ENCODE data around the gene EZH1. TPM values are rescaled to one million over a fixed set of nuclear protein-coding genes. Genes with fewer than 3 reads are reported as not detected.
"Not testable (repeated sequence)": the region's sequence is repeated elsewhere in the genome, so short reads cannot be mapped to it uniquely, and the experiment has no call there.

The EZH1 gene
- total and polyA plus RNA-seq, 10 of the 15 experiments (the other 5 are each of a cell fraction or from before 2014, with no cell fraction given): 6.1 to 43.3 (median 16.8) TPM

GRCh38 chr17:42667088-42667951 is 77.5 kb downstream of the EZH1 start:
- DNase-seq (ENCODE audit: low read depth, low spot score) (no peak), ATAC-seq (no peak), FAIRE-seq (no peak)
- H4K20me1 ChIP-seq (ENCODE audit: control insufficient read depth, insufficient read depth): no peaks in the 10 kb centered on the region
- no peaks in the 10 kb centered on the region for H3K27me3 ChIP-seq (replicated peaks in 1 of 2; ENCODE audit: control insufficient read depth in 2 of 2, insufficient read depth in 2 of 2, low read length in 1 of 2)
- H3K9me3 ChIP-seq (replicated peaks; ENCODE audit: control insufficient read depth, insufficient read depth, low read length): no peaks in the 10 kb centered on the region
- H3K79me2 ChIP-seq (ENCODE audit: control insufficient read depth, insufficient read depth, low read length): no peaks in the 10 kb centered on the region
- intact Hi-C loops (cut with micrococcal nuclease; ENCODE audit: unreplicated experiment) (no loop called here), in situ Hi-C loops (cut with MboI) (no loop called here)
- POLR2A ChIA-PET: interaction anchor here (0.5 to 1.2 kb wide), 5 partner anchors 8 to 173 kb away, joined by 3 to 7 read pairs (median 3); partner anchors contain the start of gene TUBG2
- no peak overlapping the region for H3K9ac ChIP-seq (ENCODE audit: control insufficient read depth, insufficient read depth, low read length)
- H3K4me2 ChIP-seq (ENCODE audit: control insufficient read depth, insufficient read depth): no peak overlapping the region
- H3K36me3 ChIP-seq (ENCODE audit: control insufficient read depth in 2 of 2, insufficient read depth in 2 of 2, low read length in 1 of 2): peaks cover 22 to 25% of the 10 kb centered on the region in 2 experiments; a peak in 3 of 4 replicates
- H3K4me1 ChIP-seq (ENCODE audit: control insufficient read depth, insufficient read depth, low read length): peaks cover 3% of the 10 kb centered on the region; the same call in 1 of the 2 replicates
- RAD21 ChIA-PET (ENCODE audit: unreplicated experiment): interaction anchor here (1.0 kb wide), 1 partner anchor 87 kb away, joined by 3 read pairs; no protein-coding TSS in a partner anchor
- whole genome bisulfite sequencing (ENCODE audit: insufficient coverage, insufficient replicate concordance, low lambda C conversion rate, missing lambda C conversion rate): 66% methylated on average over 7 of the region's 7 CpGs
- BruUV-seq (replicated peaks): no TSS peak
- H3K27ac ChIP-seq (ENCODE audit: control insufficient read depth, insufficient read depth): no peak overlapping the region; the same call in 1 of the 2 replicates
- no peak overlapping the region for H3K4me3 ChIP-seq
- CTCF ChIA-PET: interaction anchor here (0.7 kb wide), 1 partner anchor 10 kb away, joined by 3 read pairs; the partner anchor contains the start of gene PLEKHH3
- peak; percentile 13; the same call in 1 of the 2 replicates for TF ChIP-seq POLR2A (IDR thresholded peaks at IDR 0.05; ENCODE audit: low read depth, low read length)
- TF ChIP-seq BCLAF1 (IDR thresholded peaks at IDR 0.05): no peak
- TF ChIP-seq EGR1 (IDR thresholded peaks at IDR 0.05; ENCODE audit: borderline replicate concordance in 1 of 2, low read depth in 2 of 2, low read length in 2 of 2): no peak
- H2AFZ ChIP-seq (ENCODE audit: control insufficient read depth, low read depth, low read length): no peak overlapping the region
- SMC1A ChIA-PET (ENCODE audit: uncharacterized antibody, unreplicated experiment): interaction anchor here (1.3 kb wide), 1 partner anchor 81 kb away, joined by 3 read pairs; no protein-coding TSS in a partner anchor

DNA sequence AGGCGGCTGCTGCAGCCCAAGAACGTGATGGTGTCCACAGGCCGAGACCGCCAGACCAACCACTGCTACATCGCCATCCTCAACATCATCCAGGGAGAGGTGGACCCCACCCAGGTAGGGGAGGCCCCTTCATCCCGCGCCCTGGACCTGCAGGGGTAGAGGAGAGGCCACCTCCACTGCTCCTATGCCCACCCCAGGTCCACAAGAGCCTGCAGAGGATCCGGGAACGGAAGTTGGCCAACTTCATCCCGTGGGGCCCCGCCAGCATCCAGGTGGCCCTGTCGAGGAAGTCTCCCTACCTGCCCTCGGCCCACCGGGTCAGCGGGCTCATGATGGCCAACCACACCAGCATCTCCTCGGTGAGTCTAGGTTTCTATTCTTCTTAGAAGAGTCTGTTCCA is 78.7 kb downstream of the EZH1 start:
- ChIA-PET SMC1A (ENCODE audit: uncharacterized antibody, unreplicated experiment) (interaction anchor here (1.3 kb wide), 1 partner anchor 80 kb away, joined by 3 read pairs; no protein-coding TSS in a partner anchor), POLR2A (interaction anchor here (1.1 to 1.2 kb wide), 3 partner anchors 7 to 88 kb away, joined by 3 to 7 read pairs (median 3); partner anchors contain the start of gene TUBG2)
- H3K4me2 ChIP-seq (ENCODE audit: control insufficient read depth, insufficient read depth); H4K20me1 ChIP-seq (ENCODE audit: control insufficient read depth, insufficient read depth); FAIRE-seq; ATAC-seq; H3K4me1 ChIP-seq (ENCODE audit: control insufficient read depth, insufficient read depth, low read length); H3K27ac ChIP-seq (ENCODE audit: control insufficient read depth, insufficient read depth); H3K4me3 ChIP-seq; in situ Hi-C loops (cut with MboI); H3K9me3 ChIP-seq (replicated peaks; ENCODE audit: control insufficient read depth, insufficient read depth, low read length); H2AFZ ChIP-seq (ENCODE audit: control insufficient read depth, low read depth, low read length); H3K9ac ChIP-seq (ENCODE audit: control insufficient read depth, insufficient read depth, low read length); H3K79me2 ChIP-seq (ENCODE audit: control insufficient read depth, insufficient read depth, low read length); intact Hi-C loops (cut with micrococcal nuclease; ENCODE audit: unreplicated experiment); H3K27me3 ChIP-seq (replicated peaks in 1 of 2; ENCODE audit: control insufficient read depth in 2 of 2, insufficient read depth in 2 of 2, low read length in 1 of 2); RAD21 ChIA-PET (ENCODE audit: unreplicated experiment); BruUV-seq (replicated peaks); CTCF ChIA-PET; DNase-seq (ENCODE audit: low read depth, low spot score): not testable (repeated sequence)
- H3K36me3 ChIP-seq (ENCODE audit: control insufficient read depth in 2 of 2, insufficient read depth in 2 of 2, low read length in 1 of 2): peaks cover 17% of the 10 kb centered on the region in 2 experiments; a peak in 3 of 4 replicates
- 95% methylated on average over 11 of the region's 16 CpGs for WGBS (ENCODE audit: insufficient coverage, insufficient replicate concordance, low lambda C conversion rate, missing lambda C conversion rate)

Measured in GM12878 (cell line).